Measurements from ENCODE around the gene GSTA5.
"Not testable (repeated sequence)": the region's sequence is repeated elsewhere in the genome, so short reads cannot be mapped to it uniquely, and the experiment has no call there.

GSTA5 gene

DNA sequence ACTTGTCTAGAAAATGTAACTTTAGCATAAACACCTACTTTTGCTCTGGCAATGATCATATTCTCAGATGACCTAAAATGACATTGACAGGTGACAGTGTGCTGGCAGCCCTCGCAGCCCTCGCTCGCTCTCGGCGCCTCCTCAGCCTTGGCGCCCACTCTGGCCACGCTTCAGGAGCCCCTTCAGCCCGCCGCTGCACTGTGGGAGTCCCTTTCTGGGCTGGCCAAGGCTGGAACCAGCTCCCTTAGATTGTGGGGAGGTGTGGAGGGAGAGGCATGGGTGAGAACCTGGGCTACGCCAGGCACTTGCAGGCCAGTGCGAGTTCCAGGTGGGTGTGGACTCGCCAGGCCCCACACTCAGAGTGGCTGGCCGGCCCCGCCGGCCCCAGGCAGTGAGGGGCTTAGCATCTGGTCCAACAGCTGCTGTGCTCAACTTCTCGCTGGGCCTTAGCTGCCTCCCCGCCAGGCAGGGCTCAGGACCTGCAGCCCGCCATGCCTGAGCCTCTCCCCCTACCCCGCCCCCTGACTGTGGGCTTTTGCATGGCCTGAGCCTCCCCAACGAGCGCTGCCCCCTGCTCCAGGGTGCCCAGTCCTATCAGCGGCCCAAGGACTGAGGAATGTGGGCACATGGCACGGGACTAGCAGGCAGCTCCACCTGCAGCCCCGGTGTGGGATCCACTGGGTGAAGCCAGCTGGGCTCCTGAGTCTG, 54.2 kb downstream of the GSTA5 start:
- no peak for DNase-seq

DNA sequence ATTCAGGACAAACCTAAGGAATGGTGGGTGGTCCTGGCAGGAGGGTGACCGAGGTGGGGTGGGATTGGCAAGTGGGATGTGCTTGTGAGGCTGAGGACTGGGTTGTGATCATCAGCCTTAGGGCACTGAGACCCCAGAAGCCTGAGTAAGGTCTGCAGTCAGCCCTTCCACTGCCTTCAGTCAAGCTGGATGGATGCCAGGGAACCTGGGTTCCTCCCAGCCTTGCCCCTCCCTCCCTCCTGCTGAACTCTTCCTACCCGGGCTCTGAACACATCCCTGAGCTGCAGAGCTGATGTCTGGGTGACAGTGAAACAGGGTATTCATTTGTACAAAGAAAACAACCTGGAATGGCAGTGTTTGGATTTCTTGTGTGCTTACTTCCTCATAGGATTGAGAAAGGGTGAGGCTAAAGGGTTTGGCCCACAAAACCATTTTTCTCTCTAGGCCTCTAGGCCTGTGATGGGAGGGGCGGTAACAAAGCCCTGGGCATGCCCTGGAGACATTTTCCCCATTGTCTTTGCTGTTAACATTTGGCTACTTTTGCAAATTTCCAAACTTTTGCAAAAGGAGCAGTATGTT, 57.8 kb downstream of the GSTA5 start:
- not testable (repeated sequence) for DNase-seq

DNA sequence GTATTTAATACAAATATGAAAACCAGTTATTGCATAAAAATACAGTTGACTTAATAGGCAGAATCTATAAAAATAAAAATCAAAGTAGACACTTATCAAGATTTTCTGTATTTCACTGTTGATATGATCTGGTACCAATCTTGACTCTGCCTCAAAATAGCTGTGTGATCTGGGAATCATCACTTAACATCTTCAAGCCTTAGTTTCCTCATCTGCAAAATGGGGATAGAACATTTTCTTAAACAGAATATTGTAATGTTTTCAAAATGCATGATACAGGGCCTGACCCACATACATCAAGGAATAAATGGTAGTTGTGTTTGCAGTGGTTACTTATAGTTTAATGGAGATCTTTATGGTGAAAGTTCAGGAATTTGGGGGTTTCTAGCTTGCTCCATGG, 58.4 kb downstream of the GSTA5 start:
- DNase-seq, result not testable (repeated sequence)

Data from NCI-H1092 treated with DMSO at 0.1 percent for 48 hours (cell line).